ENCODE measurements around the gene ARVCF. TPM values are rescaled to one million over a fixed set of nuclear protein-coding genes. Genes with fewer than 3 reads are reported as not detected.

Gene ARVCF
- total RNA-seq (2014; rRNA removed; shearing (Covaris generic); ENCODE audit: low replicate concordance) = 4.3 and 13.7 TPM in 2 replicates

- Histone ChIP-seq H3K4me3 (ENCODE audit: low read length) (peak within 1 kb of the TSS; percentile 84), H3K79me2 (ENCODE audit: low read length) (peaks cover 15% of the 10 kb centered on the region), H3K4me2 (ENCODE audit: low read depth, low read length, poor library complexity, severe bottlenecking) (peak within 1 kb of the TSS; percentile 83), H3K4me1 (ENCODE audit: low read length) (peaks cover 31% of the 10 kb centered on the region), H3K9ac (ENCODE audit: low read length) (peak within 1 kb of the TSS; percentile 81), H3K9me2 (replicated peaks; ENCODE audit: insufficient read depth, low read length) (no peaks in the 10 kb centered on the region), H2AFZ (ENCODE audit: low read length) (peak within 1 kb of the TSS; percentile 97; the same call in 1 of the 2 replicates), H3K27ac (ENCODE audit: low read length) (no peak within 1 kb of the TSS), H3K36me3 (ENCODE audit: insufficient read depth, low read length) (no peaks in the 10 kb centered on the region), H4K20me1 (ENCODE audit: insufficient read depth, low read depth, low read length) (no peaks in the 10 kb centered on the region), H3K27me3 (ENCODE audit: low read length) (no peaks in the 10 kb centered on the region), H3K9me3 (ENCODE audit: low read length) (no peaks in the 10 kb centered on the region)
- DNase-seq = peak; percentile 97
Measured at GRCh38 chr22:20016734-20017621, at the start of gene ARVCF. Gene ARVCF, minus strand, starts transcription at chr22:20016823. Its CDS starts 26,029 bp downstream, at chr22:19990794.

GRCh38 chr22:20065896-20066616, 49.4 kb upstream of the ARVCF start:
- Histone ChIP-seq H3K27ac (ENCODE audit: low read length) (no peak overlapping the region), H3K4me1 (ENCODE audit: low read length) (no peaks in the 10 kb centered on the region), H3K4me2 (ENCODE audit: low read depth, low read length, poor library complexity, severe bottlenecking) (no peak overlapping the region), H3K4me3 (ENCODE audit: low read length) (no peak overlapping the region), H3K9me2 (replicated peaks; ENCODE audit: insufficient read depth, low read length) (no peaks in the 10 kb centered on the region), H3K9me3 (ENCODE audit: low read length) (no peaks in the 10 kb centered on the region), H3K9ac (ENCODE audit: low read length) (no peak overlapping the region), H2AFZ (ENCODE audit: low read length) (no peak overlapping the region), H3K79me2 (ENCODE audit: low read length) (no peaks in the 10 kb centered on the region), H3K27me3 (ENCODE audit: low read length) (no peaks in the 10 kb centered on the region), H4K20me1 (ENCODE audit: insufficient read depth, low read depth, low read length) (no peaks in the 10 kb centered on the region), H3K36me3 (ENCODE audit: insufficient read depth, low read length) (0 out of 2 replicates have a peak, but pooled peaks cover 3% of the 10 kb centered on the region)
- no peak for DNase-seq

- Histone ChIP-seq H3K36me3 (ENCODE audit: insufficient read depth, low read length) (0 out of 2 replicates have a peak, but pooled peaks cover 3% of the 10 kb centered on the region), H3K4me3 (ENCODE audit: low read length) (no peak overlapping the region), H3K79me2 (ENCODE audit: low read length) (no peaks in the 10 kb centered on the region), H3K4me1 (ENCODE audit: low read length) (no peaks in the 10 kb centered on the region), H3K27me3 (ENCODE audit: low read length) (no peaks in the 10 kb centered on the region), H3K4me2 (ENCODE audit: low read depth, low read length, poor library complexity, severe bottlenecking) (no peak overlapping the region), H3K9me2 (replicated peaks; ENCODE audit: insufficient read depth, low read length) (no peaks in the 10 kb centered on the region), H2AFZ (ENCODE audit: low read length) (no peak overlapping the region), H4K20me1 (ENCODE audit: insufficient read depth, low read depth, low read length) (no peaks in the 10 kb centered on the region), H3K9me3 (ENCODE audit: low read length) (no peaks in the 10 kb centered on the region), H3K27ac (ENCODE audit: low read length) (no peak overlapping the region), H3K9ac (ENCODE audit: low read length) (no peak overlapping the region)
- DNase-seq = no peak
Measured at GRCh38 chr22:20064545-20065262, 48.1 kb upstream of the ARVCF start.

GRCh38 chr22:20064140-20064480, 47.5 kb upstream of the ARVCF start:
- Histone ChIP-seq H3K9me2 (replicated peaks; ENCODE audit: insufficient read depth, low read length) (no peaks in the 10 kb centered on the region), H3K27me3 (ENCODE audit: low read length) (no peaks in the 10 kb centered on the region), H3K36me3 (ENCODE audit: insufficient read depth, low read length) (0 out of 2 replicates have a peak, but pooled peaks cover 3% of the 10 kb centered on the region), H3K4me1 (ENCODE audit: low read length) (no peaks in the 10 kb centered on the region), H3K9me3 (ENCODE audit: low read length) (no peaks in the 10 kb centered on the region), H2AFZ (ENCODE audit: low read length) (no peak overlapping the region), H3K27ac (ENCODE audit: low read length) (no peak overlapping the region), H3K4me3 (ENCODE audit: low read length) (no peak overlapping the region), H3K9ac (ENCODE audit: low read length) (no peak overlapping the region), H4K20me1 (ENCODE audit: insufficient read depth, low read depth, low read length) (no peaks in the 10 kb centered on the region), H3K79me2 (ENCODE audit: low read length) (no peaks in the 10 kb centered on the region), H3K4me2 (ENCODE audit: low read depth, low read length, poor library complexity, severe bottlenecking) (no peak overlapping the region)
- no peak for DNase-seq

- Histone ChIP-seq H3K9ac (ENCODE audit: low read length) (no peak overlapping the region), H3K9me3 (ENCODE audit: low read length) (no peaks in the 10 kb centered on the region), H4K20me1 (ENCODE audit: insufficient read depth, low read depth, low read length) (no peaks in the 10 kb centered on the region), H2AFZ (ENCODE audit: low read length) (no peak overlapping the region), H3K9me2 (replicated peaks; ENCODE audit: insufficient read depth, low read length) (no peaks in the 10 kb centered on the region), H3K4me1 (ENCODE audit: low read length) (no peaks in the 10 kb centered on the region), H3K4me3 (ENCODE audit: low read length) (no peak overlapping the region), H3K79me2 (ENCODE audit: low read length) (no peaks in the 10 kb centered on the region), H3K36me3 (ENCODE audit: insufficient read depth, low read length) (0 out of 2 replicates have a peak, but pooled peaks cover 3% of the 10 kb centered on the region), H3K27ac (ENCODE audit: low read length) (no peak overlapping the region), H3K4me2 (ENCODE audit: low read depth, low read length, poor library complexity, severe bottlenecking) (no peak overlapping the region), H3K27me3 (ENCODE audit: low read length) (no peaks in the 10 kb centered on the region)
- DNase-seq = no peak
Measured at GRCh38 chr22:20063271-20064139, 46.9 kb upstream of the ARVCF start.

- H3K27me3 ChIP-seq (ENCODE audit: low read length) = no peaks in the 10 kb centered on the region
- H3K4me1 ChIP-seq (ENCODE audit: low read length) = no peaks in the 10 kb centered on the region
- no peaks in the 10 kb centered on the region for H4K20me1 ChIP-seq (ENCODE audit: insufficient read depth, low read depth, low read length)
- no peak overlapping the region for H3K27ac ChIP-seq (ENCODE audit: low read length)
- no peaks in the 10 kb centered on the region for H3K79me2 ChIP-seq (ENCODE audit: low read length)
- no peak overlapping the region for H3K9ac ChIP-seq (ENCODE audit: low read length)
- H3K9me2 ChIP-seq (replicated peaks; ENCODE audit: insufficient read depth, low read length) = no peaks in the 10 kb centered on the region
- H3K36me3 ChIP-seq (ENCODE audit: insufficient read depth, low read length) = 0 out of 2 replicates have a peak, but pooled peaks cover 3% of the 10 kb centered on the region
- H2AFZ ChIP-seq (ENCODE audit: low read length) = no peak overlapping the region
- H3K4me2 ChIP-seq (ENCODE audit: low read depth, low read length, poor library complexity, severe bottlenecking) = no peak overlapping the region
- H3K9me3 ChIP-seq (ENCODE audit: low read length) = no peaks in the 10 kb centered on the region
- no peak for DNase-seq
- no peak overlapping the region for H3K4me3 ChIP-seq (ENCODE audit: low read length)
Measured at GRCh38 chr22:20062766-20063083, 46.1 kb upstream of the ARVCF start.

GRCh38 chr22:20062043-20062765, 45.6 kb upstream of the ARVCF start:
- no peak overlapping the region for H3K27ac ChIP-seq (ENCODE audit: low read length)
- DNase-seq = no peak
- no peak overlapping the region for H2AFZ ChIP-seq (ENCODE audit: low read length)
- H3K9me2 ChIP-seq (replicated peaks; ENCODE audit: insufficient read depth, low read length) = no peaks in the 10 kb centered on the region
- H3K4me1 ChIP-seq (ENCODE audit: low read length) = no peaks in the 10 kb centered on the region
- no peak overlapping the region for H3K4me2 ChIP-seq (ENCODE audit: low read depth, low read length, poor library complexity, severe bottlenecking)
- H3K27me3 ChIP-seq (ENCODE audit: low read length) = no peaks in the 10 kb centered on the region
- no peaks in the 10 kb centered on the region for H3K9me3 ChIP-seq (ENCODE audit: low read length)
- H4K20me1 ChIP-seq (ENCODE audit: insufficient read depth, low read depth, low read length) = no peaks in the 10 kb centered on the region
- no peak overlapping the region for H3K9ac ChIP-seq (ENCODE audit: low read length)
- 0 out of 2 replicates have a peak, but pooled peaks cover 3% of the 10 kb centered on the region for H3K36me3 ChIP-seq (ENCODE audit: insufficient read depth, low read length)
- no peaks in the 10 kb centered on the region for H3K79me2 ChIP-seq (ENCODE audit: low read length)
- H3K4me3 ChIP-seq (ENCODE audit: low read length) = no peak overlapping the region
